ENCODE data around the gene MYLK4.

- TF ChIP-seq, protein P1, sequence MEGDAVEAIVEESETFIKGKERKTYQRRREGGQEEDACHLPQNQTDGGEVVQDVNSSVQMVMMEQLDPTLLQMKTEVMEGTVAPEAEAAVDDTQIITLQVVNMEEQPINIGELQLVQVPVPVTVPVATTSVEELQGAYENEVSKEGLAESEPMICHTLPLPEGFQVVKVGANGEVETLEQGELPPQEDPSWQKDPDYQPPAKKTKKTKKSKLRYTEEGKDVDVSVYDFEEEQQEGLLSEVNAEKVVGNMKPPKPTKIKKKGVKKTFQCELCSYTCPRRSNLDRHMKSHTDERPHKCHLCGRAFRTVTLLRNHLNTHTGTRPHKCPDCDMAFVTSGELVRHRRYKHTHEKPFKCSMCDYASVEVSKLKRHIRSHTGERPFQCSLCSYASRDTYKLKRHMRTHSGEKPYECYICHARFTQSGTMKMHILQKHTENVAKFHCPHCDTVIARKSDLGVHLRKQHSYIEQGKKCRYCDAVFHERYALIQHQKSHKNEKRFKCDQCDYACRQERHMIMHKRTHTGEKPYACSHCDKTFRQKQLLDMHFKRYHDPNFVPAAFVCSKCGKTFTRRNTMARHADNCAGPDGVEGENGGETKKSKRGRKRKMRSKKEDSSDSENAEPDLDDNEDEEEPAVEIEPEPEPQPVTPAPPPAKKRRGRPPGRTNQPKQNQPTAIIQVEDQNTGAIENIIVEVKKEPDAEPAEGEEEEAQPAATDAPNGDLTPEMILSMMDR (CRISPR knock-in tag; IDR thresholded peaks at IDR 0.05), result peak; percentile 82
- TF ChIP-seq POLR2A (IDR thresholded peaks at IDR 0.05; ENCODE audit: insufficient read depth in 1 of 2, low read depth in 2 of 2, low read length in 2 of 2) (peak in 1 of 2 experiments; percentile 69; a peak in 2 of 4 replicates), POGZ (CRISPR knock-in tag; IDR thresholded peaks at IDR 0.05) (peak; percentile 32; the same call in 1 of the 2 replicates), NKX3-1 (CRISPR knock-in tag; IDR thresholded peaks at IDR 0.05) (peak; percentile 87; the same call in 1 of the 2 replicates), FOSL1 (CRISPR knock-in tag; IDR thresholded peaks at IDR 0.05; ENCODE audit: borderline replicate concordance) (no peak), ZFP36 (IDR thresholded peaks at IDR 0.05; ENCODE audit: borderline replicate concordance, low read depth, low read length, partially characterized antibody) (no peak), ZBTB4 (CRISPR knock-in tag; IDR thresholded peaks at IDR 0.05; ENCODE audit: borderline replicate concordance) (no peak)
These were observed 14.6 kb upstream of the MYLK4 start, which contains the start of gene WRNIP1 for GRCh38 chr6:2765166-2765895.

Data from HepG2 (cell line).